ENCODE data around the gene KCNN3. TPM values are rescaled to one million over a fixed set of nuclear protein-coding genes. Genes with fewer than 3 reads are reported as not detected.

The KCNN3 gene
- total and polyA plus RNA-seq, 2 of the 8 experiments (the other 6 are each of a cell fraction or from before 2014, with no cell fraction given): 2.8 to 3.7 TPM

DNA sequence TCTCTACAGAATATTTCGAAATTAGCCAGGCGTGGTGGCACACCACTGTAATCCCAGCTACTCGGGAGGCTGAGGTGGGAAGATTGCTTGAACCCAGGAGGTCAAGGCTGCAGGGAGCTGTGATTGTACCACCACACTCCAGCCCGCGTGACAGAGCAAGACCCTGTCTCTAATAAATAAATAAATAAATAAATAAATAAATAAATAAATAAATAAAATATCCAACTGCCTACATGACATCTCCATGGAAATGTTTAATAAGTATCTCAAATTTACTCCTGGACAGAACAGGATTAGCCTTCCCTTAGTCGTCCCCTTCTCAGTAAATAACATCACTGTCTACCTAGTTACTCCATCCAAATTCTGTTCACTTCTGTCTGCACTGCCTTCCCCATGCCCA is 29.0 kb upstream of the KCNN3 start (continued):
- TF ChIP-seq, protein P1, sequence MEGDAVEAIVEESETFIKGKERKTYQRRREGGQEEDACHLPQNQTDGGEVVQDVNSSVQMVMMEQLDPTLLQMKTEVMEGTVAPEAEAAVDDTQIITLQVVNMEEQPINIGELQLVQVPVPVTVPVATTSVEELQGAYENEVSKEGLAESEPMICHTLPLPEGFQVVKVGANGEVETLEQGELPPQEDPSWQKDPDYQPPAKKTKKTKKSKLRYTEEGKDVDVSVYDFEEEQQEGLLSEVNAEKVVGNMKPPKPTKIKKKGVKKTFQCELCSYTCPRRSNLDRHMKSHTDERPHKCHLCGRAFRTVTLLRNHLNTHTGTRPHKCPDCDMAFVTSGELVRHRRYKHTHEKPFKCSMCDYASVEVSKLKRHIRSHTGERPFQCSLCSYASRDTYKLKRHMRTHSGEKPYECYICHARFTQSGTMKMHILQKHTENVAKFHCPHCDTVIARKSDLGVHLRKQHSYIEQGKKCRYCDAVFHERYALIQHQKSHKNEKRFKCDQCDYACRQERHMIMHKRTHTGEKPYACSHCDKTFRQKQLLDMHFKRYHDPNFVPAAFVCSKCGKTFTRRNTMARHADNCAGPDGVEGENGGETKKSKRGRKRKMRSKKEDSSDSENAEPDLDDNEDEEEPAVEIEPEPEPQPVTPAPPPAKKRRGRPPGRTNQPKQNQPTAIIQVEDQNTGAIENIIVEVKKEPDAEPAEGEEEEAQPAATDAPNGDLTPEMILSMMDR (IDR thresholded peaks at IDR 0.05; ENCODE audit: control extremely low read depth in 1 of 3, insufficient read depth in 1 of 3, low read depth in 1 of 3, low read length in 3 of 3): no peak
- TF ChIP-seq GTF2F1 (IDR thresholded peaks at IDR 0.05; ENCODE audit: borderline replicate concordance, low read depth, low read length) (no peak), CEBPB (IDR thresholded peaks at IDR 0.05; ENCODE audit: low read depth, low read length) (no peak), SAP30 (IDR thresholded peaks at IDR 0.05; ENCODE audit: insufficient read depth, insufficient replicate concordance, low read length) (no peak), MAFK (IDR thresholded peaks at IDR 0.05; ENCODE audit: low read depth, low read length) (no peak), CHD1 (IDR thresholded peaks at IDR 0.05; ENCODE audit: low read depth, low read length) (no peak)
- TF ChIP-seq, protein P2, sequence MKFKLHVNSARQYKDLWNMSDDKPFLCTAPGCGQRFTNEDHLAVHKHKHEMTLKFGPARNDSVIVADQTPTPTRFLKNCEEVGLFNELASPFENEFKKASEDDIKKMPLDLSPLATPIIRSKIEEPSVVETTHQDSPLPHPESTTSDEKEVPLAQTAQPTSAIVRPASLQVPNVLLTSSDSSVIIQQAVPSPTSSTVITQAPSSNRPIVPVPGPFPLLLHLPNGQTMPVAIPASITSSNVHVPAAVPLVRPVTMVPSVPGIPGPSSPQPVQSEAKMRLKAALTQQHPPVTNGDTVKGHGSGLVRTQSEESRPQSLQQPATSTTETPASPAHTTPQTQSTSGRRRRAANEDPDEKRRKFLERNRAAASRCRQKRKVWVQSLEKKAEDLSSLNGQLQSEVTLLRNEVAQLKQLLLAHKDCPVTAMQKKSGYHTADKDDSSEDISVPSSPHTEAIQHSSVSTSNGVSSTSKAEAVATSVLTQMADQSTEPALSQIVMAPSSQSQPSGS (IDR thresholded peaks at IDR 0.05; ENCODE audit: low read length): no peak
